Fibroblast of pulmonary artery (primary cell): ENCODE data around the gene ROGDI.

ENCODE experiments used
- DNase-seq: peaks from one replicate; pipeline ENCODE4 v3.0.0-alpha.2; 2010; ENCODE audit warnings: low read depth
- H3K4me3 ChIP-seq: replicated peaks from 2 replicates; pipeline ENCODE4 v1.5.1; 2011; ENCODE audit warnings: low read depth, mild to moderate bottlenecking, control low read depth, low read length, moderate library complexity
- CTCF ChIP-seq: IDR thresholded peaks from 2 replicates; pipeline ENCODE4 v1.5.1; 2011; ENCODE audit warnings: mild to moderate bottlenecking, control low read depth, low read length, inconsistent platforms; ENCODE audit errors: missing control alignments

Gene ROGDI

GRCh38 chr16:4749700-4750257 lies 52.7 kb downstream of the ROGDI start:
- TF ChIP-seq CTCF, result no peak
- no peak overlapping the region for H3K4me3 ChIP-seq
- DNase-seq, result no peak

DNA sequence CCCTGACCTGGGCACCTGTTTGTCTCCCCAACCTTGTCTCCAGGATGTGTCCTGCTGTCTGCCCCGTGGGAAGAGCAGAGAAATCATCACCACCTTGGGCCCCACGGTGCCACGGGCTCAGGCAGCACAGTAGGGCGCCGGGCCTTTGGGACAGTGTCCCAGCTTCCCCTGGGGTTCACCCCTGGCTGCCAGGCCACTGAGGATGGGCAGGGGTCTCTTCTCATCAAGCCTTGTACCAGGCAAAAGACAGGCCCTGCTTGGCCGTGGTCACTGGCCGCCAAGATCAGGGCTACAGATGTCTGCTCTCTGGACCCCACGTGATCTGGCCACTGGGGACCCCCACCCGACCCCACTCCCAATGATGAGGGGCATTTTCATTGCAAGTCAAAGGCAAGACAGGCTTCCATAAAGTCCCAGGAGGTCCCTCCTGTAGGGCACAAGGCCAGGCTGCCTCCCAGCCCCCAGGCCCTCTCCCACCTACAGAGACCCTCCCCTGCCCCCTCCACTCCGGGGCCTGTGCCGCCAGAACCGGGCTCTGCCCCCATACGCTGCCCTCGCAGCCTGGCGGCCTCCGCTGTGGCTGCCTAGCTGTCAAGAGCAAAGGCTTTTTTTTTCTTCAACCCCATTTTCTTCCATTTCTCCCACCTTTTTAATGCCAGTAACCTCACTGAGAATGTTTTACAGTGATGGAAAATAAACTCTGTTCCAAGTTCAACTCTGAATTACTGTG lies 53.6 kb downstream of the ROGDI start:
- no peak for DNase-seq
- TF ChIP-seq CTCF, result no peak
- no peak overlapping the region for H3K4me3 ChIP-seq

- TF ChIP-seq CTCF, result no peak
- no peak overlapping the region for H3K4me3 ChIP-seq
- DNase-seq, result no peak
Measured at GRCh38 chr16:4747906-4748681, 54.3 kb downstream of the ROGDI start.

GRCh38 chr16:4746991-4747574 lies 55.4 kb downstream of the ROGDI start:
- no peak overlapping the region for H3K4me3 ChIP-seq
- peak; percentile 15 for DNase-seq
- TF ChIP-seq CTCF, result no peak
